ENCODE data around the gene SLC37A1. TPM values are rescaled to one million over a fixed set of nuclear protein-coding genes. Genes with fewer than 3 reads are reported as not detected.
A peak's percentile ranks its signal among the peaks of the same experiment; 100 is the strongest.

The SLC37A1 gene
- total and polyA plus RNA-seq, 10 donors: 6.9 to 31.4 (median 23.2) TPM

- intact Hi-C loops (cut with DNase I; ENCODE audit: low total_unique reads): loop anchor here (10.0 kb wide), 1 partner anchor 424 kb away; no protein-coding TSS in a partner anchor
- Histone ChIP-seq H3K4me3 (no peak overlapping the region), H3K27ac (no peak overlapping the region), H3K4me1 (peaks cover 4 to 24% (median 19%) of the 10 kb centered on the region in 6 donors), H3K36me3 (peaks cover 0 to 99% (median 43%) of the 10 kb centered on the region in 6 donors), H3K27me3 (replicated peaks in 1 of 7) (no peaks in the 10 kb centered on the region), H3K9me3 (no peaks in the 10 kb centered on the region)
- TF ChIP-seq, protein P1, sequence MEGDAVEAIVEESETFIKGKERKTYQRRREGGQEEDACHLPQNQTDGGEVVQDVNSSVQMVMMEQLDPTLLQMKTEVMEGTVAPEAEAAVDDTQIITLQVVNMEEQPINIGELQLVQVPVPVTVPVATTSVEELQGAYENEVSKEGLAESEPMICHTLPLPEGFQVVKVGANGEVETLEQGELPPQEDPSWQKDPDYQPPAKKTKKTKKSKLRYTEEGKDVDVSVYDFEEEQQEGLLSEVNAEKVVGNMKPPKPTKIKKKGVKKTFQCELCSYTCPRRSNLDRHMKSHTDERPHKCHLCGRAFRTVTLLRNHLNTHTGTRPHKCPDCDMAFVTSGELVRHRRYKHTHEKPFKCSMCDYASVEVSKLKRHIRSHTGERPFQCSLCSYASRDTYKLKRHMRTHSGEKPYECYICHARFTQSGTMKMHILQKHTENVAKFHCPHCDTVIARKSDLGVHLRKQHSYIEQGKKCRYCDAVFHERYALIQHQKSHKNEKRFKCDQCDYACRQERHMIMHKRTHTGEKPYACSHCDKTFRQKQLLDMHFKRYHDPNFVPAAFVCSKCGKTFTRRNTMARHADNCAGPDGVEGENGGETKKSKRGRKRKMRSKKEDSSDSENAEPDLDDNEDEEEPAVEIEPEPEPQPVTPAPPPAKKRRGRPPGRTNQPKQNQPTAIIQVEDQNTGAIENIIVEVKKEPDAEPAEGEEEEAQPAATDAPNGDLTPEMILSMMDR (IDR thresholded peaks at IDR 0.05 in 8 of 11, conservative IDR thresholded peaks at IDR 0.05 in 3 of 11): no peak
- TF ChIP-seq POLR2AphosphoS5 (IDR thresholded peaks at IDR 0.05) (no peak), POLR2A (IDR thresholded peaks at IDR 0.05) (no peak)
- 86 to 93% (median 89%) methylated on average over 8 of the region's 8 CpGs for WGBS, 5 donors
- DNase-seq: no peak
These were observed 26.7 kb downstream of the SLC37A1 start for GRCh38 chr21:42540396-42540795.

DNA sequence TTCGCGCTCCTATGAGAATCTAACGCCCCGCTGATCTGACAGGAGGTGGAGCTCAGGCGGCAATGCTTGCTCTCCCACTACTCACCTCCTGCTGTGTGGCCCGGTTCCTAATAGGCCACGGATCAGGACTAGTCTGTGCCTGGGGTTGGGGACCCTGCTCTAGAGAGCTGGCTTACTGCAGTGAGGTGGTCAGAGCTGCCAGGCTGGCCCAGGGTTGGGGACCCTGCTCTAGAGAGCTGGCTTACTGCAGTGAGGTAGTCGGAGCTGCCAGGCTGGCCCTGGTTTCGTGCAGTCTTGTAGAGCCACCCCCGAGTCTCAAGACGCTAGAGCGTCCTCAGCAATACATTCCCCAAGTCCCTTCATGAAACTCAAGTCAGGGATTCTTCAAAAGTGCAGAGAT, 27.5 kb downstream of the SLC37A1 start:
- no peak for DNase-seq
- Histone ChIP-seq H3K27ac (no peak overlapping the region), H3K4me1 (peaks cover 0 to 16% (median 11%) of the 10 kb centered on the region in 6 donors), H3K9me3 (no peaks in the 10 kb centered on the region), H3K36me3 (peaks cover 0 to 99% (median 50%) of the 10 kb centered on the region in 6 donors), H3K4me3 (no peak overlapping the region), H3K27me3 (replicated peaks in 1 of 7) (no peaks in the 10 kb centered on the region)
- TF ChIP-seq, protein P1 (IDR thresholded peaks at IDR 0.05 in 8 of 11, conservative IDR thresholded peaks at IDR 0.05 in 3 of 11): no peak
- no peak for TF ChIP-seq POLR2A (IDR thresholded peaks at IDR 0.05)
- TF ChIP-seq POLR2AphosphoS5 (IDR thresholded peaks at IDR 0.05): no peak
- intact Hi-C loops (cut with DNase I; ENCODE audit: low total_unique reads): loop anchor here (10.0 kb wide), 1 partner anchor 424 kb away; no protein-coding TSS in a partner anchor
- WGBS, 5 donors: 91 to 93% (median 92%) methylated on average over 10 to 12 of the region's 12 CpGs

- Histone ChIP-seq H3K4me1 (peaks cover 0 to 12% (median 7%) of the 10 kb centered on the region in 6 donors), H3K4me3 (no peak overlapping the region), H3K27me3 (replicated peaks in 1 of 7) (no peaks in the 10 kb centered on the region), H3K36me3 (peaks cover 0 to 99% (median 53%) of the 10 kb centered on the region in 6 donors), H3K27ac (no peak overlapping the region), H3K9me3 (no peaks in the 10 kb centered on the region)
- DNase-seq: no peak
- intact Hi-C loops (cut with DNase I; ENCODE audit: low total_unique reads): loop anchor here (10.0 kb wide), 1 partner anchor 423 kb away; no protein-coding TSS in a partner anchor
- TF ChIP-seq, protein P1 (IDR thresholded peaks at IDR 0.05 in 8 of 11, conservative IDR thresholded peaks at IDR 0.05 in 3 of 11): no peak
- no peak for TF ChIP-seq POLR2A (IDR thresholded peaks at IDR 0.05)
- no peak for TF ChIP-seq POLR2AphosphoS5 (IDR thresholded peaks at IDR 0.05)
These were observed 28.0 kb downstream of the SLC37A1 start for GRCh38 chr21:42541618-42542017.

- intact Hi-C loops (cut with DNase I; ENCODE audit: low total_unique reads): loop anchor here (10.0 kb wide), 1 partner anchor 423 kb away; no protein-coding TSS in a partner anchor
These were observed 28.5 kb downstream of the SLC37A1 start for GRCh38 chr21:42542196-42542595.

More at GRCh38 chr21:42542196-42542595, 28.5 kb downstream of the SLC37A1 start:
- DNase-seq: peak; percentile 55
- TF ChIP-seq, protein P1 (IDR thresholded peaks at IDR 0.05 in 8 of 11, conservative IDR thresholded peaks at IDR 0.05 in 3 of 11): no peak
- TF ChIP-seq POLR2AphosphoS5 (IDR thresholded peaks at IDR 0.05) (no peak), POLR2A (IDR thresholded peaks at IDR 0.05) (no peak)
- Histone ChIP-seq H3K4me3 (no peak overlapping the region), H3K27ac (no peak overlapping the region), H3K36me3 (peaks cover 0 to 99% (median 59%) of the 10 kb centered on the region in 6 donors), H3K4me1 (peaks cover 0 to 6% (median under 1%) of the 10 kb centered on the region in 6 donors), H3K9me3 (no peaks in the 10 kb centered on the region), H3K27me3 (replicated peaks in 1 of 7) (no peaks in the 10 kb centered on the region)
- 85 to 96% (median 93%) methylated on average over 8 of the region's 8 CpGs for WGBS, 5 donors

Measured in spleen (tissue), 11 donors.